Measurements from ENCODE around the gene USPL1. TPM values are rescaled to one million over a fixed set of nuclear protein-coding genes. Genes with fewer than 3 reads are reported as not detected.

USPL1 gene
- total RNA-seq, 1 donor: 11.6 TPM

DNA sequence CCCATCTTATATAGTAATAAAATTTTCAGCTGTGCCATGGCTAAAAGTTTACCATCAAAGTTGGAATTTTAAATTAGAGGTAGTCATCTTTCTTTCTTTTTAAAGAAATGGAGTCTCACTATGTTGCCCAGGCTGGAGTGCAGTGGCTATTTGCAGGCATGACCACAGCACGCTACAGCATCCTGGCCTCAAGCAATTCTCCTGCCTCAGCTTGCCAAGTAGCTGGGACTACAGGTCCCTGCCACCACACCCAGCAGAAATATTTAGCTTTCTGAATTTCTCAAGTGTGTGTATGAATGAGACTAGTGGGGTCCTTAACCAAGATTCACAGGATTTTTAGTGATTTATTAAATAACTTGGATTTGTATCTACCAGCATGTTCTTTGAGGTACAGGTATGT lies 30.5 kb upstream of the USPL1 start:
- no peaks in the 10 kb centered on the region for H3K36me3 ChIP-seq (ENCODE audit: insufficient read depth, low read length)
- H3K9me3 ChIP-seq (ENCODE audit: low read depth, low read length): no peaks in the 10 kb centered on the region
- peaks cover 14% of the 10 kb centered on the region for H3K4me1 ChIP-seq (ENCODE audit: insufficient read depth, low read length)
- no peak overlapping the region for H3K4me2 ChIP-seq (ENCODE audit: insufficient read depth, low read length)
- no peak overlapping the region for H3K4me3 ChIP-seq (ENCODE audit: insufficient read depth, low read length)
- H3K79me2 ChIP-seq (ENCODE audit: insufficient read depth, low read length): no peaks in the 10 kb centered on the region
- DNase-seq (ENCODE audit: insufficient read length, low spot score, missing footprints): no peak
- no peaks in the 10 kb centered on the region for H3K27me3 ChIP-seq (ENCODE audit: insufficient read depth, low read length)
- no peaks in the 10 kb centered on the region for H4K20me1 ChIP-seq (ENCODE audit: insufficient read depth, low read length)
- H3K27ac ChIP-seq (ENCODE audit: low read depth, low read length): no peak overlapping the region
- TF ChIP-seq CTCF (IDR thresholded peaks at IDR 0.05; ENCODE audit: extremely low read depth, low read depth, low read length): no peak
- no peak overlapping the region for H2AFZ ChIP-seq (ENCODE audit: low read length)

- Histone ChIP-seq H2AFZ (ENCODE audit: low read length) (no peak overlapping the region), H3K27me3 (ENCODE audit: insufficient read depth, low read length) (no peaks in the 10 kb centered on the region), H3K4me2 (ENCODE audit: insufficient read depth, low read length) (no peak overlapping the region), H3K9me3 (ENCODE audit: low read depth, low read length) (no peaks in the 10 kb centered on the region), H4K20me1 (ENCODE audit: insufficient read depth, low read length) (no peaks in the 10 kb centered on the region), H3K36me3 (ENCODE audit: insufficient read depth, low read length) (no peaks in the 10 kb centered on the region), H3K4me1 (ENCODE audit: insufficient read depth, low read length) (peaks cover 14% of the 10 kb centered on the region), H3K79me2 (ENCODE audit: insufficient read depth, low read length) (no peaks in the 10 kb centered on the region), H3K4me3 (ENCODE audit: insufficient read depth, low read length) (no peak overlapping the region), H3K27ac (ENCODE audit: low read depth, low read length) (no peak overlapping the region)
- TF ChIP-seq CTCF (IDR thresholded peaks at IDR 0.05; ENCODE audit: extremely low read depth, low read depth, low read length): no peak
- DNase-seq (ENCODE audit: insufficient read length, low spot score, missing footprints): no peak
Measured at GRCh38 chr13:30587739-30588138, 30.0 kb upstream of the USPL1 start.

- Histone ChIP-seq H4K20me1 (ENCODE audit: insufficient read depth, low read length) (no peaks in the 10 kb centered on the region), H3K4me2 (ENCODE audit: insufficient read depth, low read length) (no peak overlapping the region), H3K9me3 (ENCODE audit: low read depth, low read length) (no peaks in the 10 kb centered on the region), H3K36me3 (ENCODE audit: insufficient read depth, low read length) (no peaks in the 10 kb centered on the region), H3K27ac (ENCODE audit: low read depth, low read length) (no peak overlapping the region), H3K4me1 (ENCODE audit: insufficient read depth, low read length) (no peaks in the 10 kb centered on the region), H3K79me2 (ENCODE audit: insufficient read depth, low read length) (no peaks in the 10 kb centered on the region), H3K4me3 (ENCODE audit: insufficient read depth, low read length) (no peak overlapping the region), H3K27me3 (ENCODE audit: insufficient read depth, low read length) (no peaks in the 10 kb centered on the region), H2AFZ (ENCODE audit: low read length) (no peak overlapping the region)
- no peak for DNase-seq (ENCODE audit: insufficient read length, low spot score, missing footprints)
- TF ChIP-seq CTCF (IDR thresholded peaks at IDR 0.05; ENCODE audit: extremely low read depth, low read depth, low read length): no peak
Measured at GRCh38 chr13:30593001-30593400, 24.7 kb upstream of the USPL1 start.

DNA sequence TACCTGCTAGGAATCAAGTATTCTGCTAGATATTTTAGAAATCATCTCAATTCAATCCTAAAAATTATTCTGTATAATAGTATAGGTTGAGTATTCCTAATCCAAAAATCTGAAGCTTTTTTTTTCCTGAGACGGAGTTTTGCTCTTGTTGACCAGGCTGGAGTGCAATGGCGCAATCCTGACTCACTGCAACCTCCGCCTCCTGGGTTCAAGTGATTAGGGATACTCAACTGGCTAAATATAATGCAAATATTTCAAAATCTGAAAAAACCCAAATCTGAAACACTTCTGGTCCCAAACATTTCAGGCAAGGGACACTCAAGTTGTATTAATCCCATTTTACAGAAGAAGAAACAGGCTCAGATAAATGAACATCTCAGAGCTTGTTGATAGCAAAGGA lies 17.2 kb upstream of the USPL1 start:
- H3K4me2 ChIP-seq (ENCODE audit: insufficient read depth, low read length): no peak overlapping the region
- no peak for TF ChIP-seq CTCF (IDR thresholded peaks at IDR 0.05; ENCODE audit: extremely low read depth, low read depth, low read length)
- no peaks in the 10 kb centered on the region for H3K79me2 ChIP-seq (ENCODE audit: insufficient read depth, low read length)
- no peak overlapping the region for H3K27ac ChIP-seq (ENCODE audit: low read depth, low read length)
- H3K27me3 ChIP-seq (ENCODE audit: insufficient read depth, low read length): no peaks in the 10 kb centered on the region
- H3K36me3 ChIP-seq (ENCODE audit: insufficient read depth, low read length): no peaks in the 10 kb centered on the region
- no peak overlapping the region for H3K4me3 ChIP-seq (ENCODE audit: insufficient read depth, low read length)
- no peak for DNase-seq (ENCODE audit: insufficient read length, low spot score, missing footprints)
- no peak overlapping the region for H2AFZ ChIP-seq (ENCODE audit: low read length)
- no peaks in the 10 kb centered on the region for H4K20me1 ChIP-seq (ENCODE audit: insufficient read depth, low read length)
- no peaks in the 10 kb centered on the region for H3K9me3 ChIP-seq (ENCODE audit: low read depth, low read length)
- H3K4me1 ChIP-seq (ENCODE audit: insufficient read depth, low read length): no peaks in the 10 kb centered on the region

Data from osteoblast (primary cell).